ENCODE results near the gene LHX1. TPM values are rescaled to one million over a fixed set of nuclear protein-coding genes. Genes with fewer than 3 reads are reported as not detected.

Gene LHX1
- polyA plus RNA-seq, 1 donor (not counting 4 experiments of a cell fraction or from before 2014, with no cell fraction given) = 0.35 TPM

DNA sequence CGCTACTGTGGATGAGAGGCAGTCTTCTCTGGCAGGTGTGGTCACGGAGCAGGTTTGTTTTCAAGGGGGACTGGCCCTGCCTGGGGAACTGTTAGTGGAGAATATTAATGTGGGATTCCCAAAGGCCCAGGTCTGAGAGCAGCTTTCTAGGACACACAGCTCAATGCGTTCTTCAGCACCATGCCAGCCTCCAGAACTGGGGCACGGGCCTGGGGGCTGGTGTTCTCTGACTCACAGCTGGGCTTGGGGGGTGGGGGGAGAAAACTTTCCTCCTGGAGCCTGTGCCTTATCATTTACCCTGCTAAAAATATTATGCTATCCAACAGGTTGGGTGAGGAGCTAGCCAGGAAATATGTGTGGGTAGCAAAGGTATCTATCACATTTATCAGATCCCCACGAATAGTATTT, 13.5 kb upstream of the LHX1 start:
- no peak for DNase-seq (ENCODE audit: low read depth, low spot score)
- no peaks in the 10 kb centered on the region for H3K27me3 ChIP-seq (ENCODE audit: control insufficient read depth, extremely low read depth, insufficient read depth, low read length)
- FAIRE-seq = no peak

DNA sequence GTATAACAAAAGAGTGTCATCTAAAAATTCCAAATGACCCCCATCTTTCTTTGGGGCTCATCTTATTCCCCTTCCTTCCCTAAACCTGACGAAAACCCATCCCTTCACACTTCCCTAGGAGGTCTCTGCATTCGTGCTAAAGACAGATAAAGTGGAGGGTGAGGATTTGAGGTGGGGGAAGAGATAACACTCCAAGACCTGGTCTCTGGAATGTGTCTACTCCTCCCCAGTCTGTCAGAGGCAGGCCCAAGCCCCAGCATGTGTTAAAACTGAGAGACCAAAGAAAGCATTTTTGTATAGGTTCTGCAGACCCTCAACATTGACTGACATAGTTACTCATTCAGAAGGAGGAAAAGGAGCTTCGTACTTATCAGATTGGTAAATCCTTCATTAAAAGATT, 11.0 kb upstream of the LHX1 start:
- TF ChIP-seq CTCF (optimal IDR thresholded peaks at IDR 0.05 in 1 of 3, IDR thresholded peaks at IDR 0.05 in 1 of 3, conservative IDR thresholded peaks at IDR 0.05 in 1 of 3; ENCODE audit: extremely low read depth in 1 of 3, insufficient read depth in 2 of 3, low read length in 3 of 3) = no peak
- no peak for TF ChIP-seq EZH2 (IDR thresholded peaks at IDR 0.05; ENCODE audit: low read length)
- peaks cover 22% of the 10 kb centered on the region for H3K27me3 ChIP-seq (ENCODE audit: control insufficient read depth, extremely low read depth, insufficient read depth, low read length)
- H3K27ac ChIP-seq (ENCODE audit: control insufficient read depth, insufficient read depth, low read length) = no peak overlapping the region
- no peak for DNase-seq (ENCODE audit: low read depth, low spot score)
- H4K20me1 ChIP-seq (ENCODE audit: control insufficient read depth, extremely low read depth, insufficient read depth, low read length) = no peaks in the 10 kb centered on the region
- no peak overlapping the region for H2AFZ ChIP-seq (ENCODE audit: control insufficient read depth, low read length)
- no peak overlapping the region for H3K4me2 ChIP-seq (ENCODE audit: control insufficient read depth, extremely low read depth, insufficient read depth, low read depth, low read length)
- dilution Hi-C loops (cut with MboI; ENCODE audit: extremely low pct_ligation_motif_present, low sequenced_read_pairs) = no loop called here
- no peaks in the 10 kb centered on the region for H3K36me3 ChIP-seq (ENCODE audit: control insufficient read depth in 2 of 2, extremely low read depth in 1 of 2, insufficient read depth in 2 of 2, low read length in 2 of 2)
- H3K9ac ChIP-seq (ENCODE audit: control insufficient read depth, extremely low read depth, insufficient read depth, low read length) = no peak overlapping the region
- peaks cover 32% of the 10 kb centered on the region for H3K4me1 ChIP-seq (ENCODE audit: control insufficient read depth, extremely low read depth, insufficient read depth, low read length)
- H3K4me3 ChIP-seq (ENCODE audit: control insufficient read depth in 2 of 3, extremely low read depth in 1 of 3, insufficient read depth in 2 of 3, low read depth in 1 of 3, low read length in 3 of 3) = no peak overlapping the region
- H3K79me2 ChIP-seq (ENCODE audit: control insufficient read depth, insufficient read depth, low read length) = no peaks in the 10 kb centered on the region
- H3K9me1 ChIP-seq (ENCODE audit: control insufficient read depth, extremely low read depth, insufficient read depth, low read length) = no peaks in the 10 kb centered on the region
- no peak for FAIRE-seq
- no peaks in the 10 kb centered on the region for H3K9me3 ChIP-seq (ENCODE audit: control insufficient read depth, low read depth, low read length)

More for the DNA sequence above, 13.5 kb upstream of the LHX1 start:
- H3K4me2 ChIP-seq (ENCODE audit: control insufficient read depth, extremely low read depth, insufficient read depth, low read depth, low read length) = no peak overlapping the region
- H3K4me3 ChIP-seq (ENCODE audit: control insufficient read depth in 2 of 3, extremely low read depth in 1 of 3, insufficient read depth in 2 of 3, low read depth in 1 of 3, low read length in 3 of 3) = no peak overlapping the region
- no peak overlapping the region for H3K9ac ChIP-seq (ENCODE audit: control insufficient read depth, extremely low read depth, insufficient read depth, low read length)
- H3K36me3 ChIP-seq (ENCODE audit: control insufficient read depth in 2 of 2, extremely low read depth in 1 of 2, insufficient read depth in 2 of 2, low read length in 2 of 2) = no peaks in the 10 kb centered on the region
- no peaks in the 10 kb centered on the region for H3K9me1 ChIP-seq (ENCODE audit: control insufficient read depth, extremely low read depth, insufficient read depth, low read length)
- peaks cover 48% of the 10 kb centered on the region for H3K4me1 ChIP-seq (ENCODE audit: control insufficient read depth, extremely low read depth, insufficient read depth, low read length)
- H3K9me3 ChIP-seq (ENCODE audit: control insufficient read depth, low read depth, low read length) = no peaks in the 10 kb centered on the region
- no peaks in the 10 kb centered on the region for H3K79me2 ChIP-seq (ENCODE audit: control insufficient read depth, insufficient read depth, low read length)
- H4K20me1 ChIP-seq (ENCODE audit: control insufficient read depth, extremely low read depth, insufficient read depth, low read length) = no peaks in the 10 kb centered on the region
- H2AFZ ChIP-seq (ENCODE audit: control insufficient read depth, low read length) = no peak overlapping the region
- no peak overlapping the region for H3K27ac ChIP-seq (ENCODE audit: control insufficient read depth, insufficient read depth, low read length)
- dilution Hi-C loops (cut with MboI; ENCODE audit: extremely low pct_ligation_motif_present, low sequenced_read_pairs) = no loop called here
- no peak for TF ChIP-seq CTCF (optimal IDR thresholded peaks at IDR 0.05 in 1 of 3, IDR thresholded peaks at IDR 0.05 in 1 of 3, conservative IDR thresholded peaks at IDR 0.05 in 1 of 3; ENCODE audit: extremely low read depth in 1 of 3, insufficient read depth in 2 of 3, low read length in 3 of 3)
- TF ChIP-seq EZH2 (IDR thresholded peaks at IDR 0.05; ENCODE audit: low read length) = no peak
